Measurements from ENCODE around the gene GALNT9.

DNA sequence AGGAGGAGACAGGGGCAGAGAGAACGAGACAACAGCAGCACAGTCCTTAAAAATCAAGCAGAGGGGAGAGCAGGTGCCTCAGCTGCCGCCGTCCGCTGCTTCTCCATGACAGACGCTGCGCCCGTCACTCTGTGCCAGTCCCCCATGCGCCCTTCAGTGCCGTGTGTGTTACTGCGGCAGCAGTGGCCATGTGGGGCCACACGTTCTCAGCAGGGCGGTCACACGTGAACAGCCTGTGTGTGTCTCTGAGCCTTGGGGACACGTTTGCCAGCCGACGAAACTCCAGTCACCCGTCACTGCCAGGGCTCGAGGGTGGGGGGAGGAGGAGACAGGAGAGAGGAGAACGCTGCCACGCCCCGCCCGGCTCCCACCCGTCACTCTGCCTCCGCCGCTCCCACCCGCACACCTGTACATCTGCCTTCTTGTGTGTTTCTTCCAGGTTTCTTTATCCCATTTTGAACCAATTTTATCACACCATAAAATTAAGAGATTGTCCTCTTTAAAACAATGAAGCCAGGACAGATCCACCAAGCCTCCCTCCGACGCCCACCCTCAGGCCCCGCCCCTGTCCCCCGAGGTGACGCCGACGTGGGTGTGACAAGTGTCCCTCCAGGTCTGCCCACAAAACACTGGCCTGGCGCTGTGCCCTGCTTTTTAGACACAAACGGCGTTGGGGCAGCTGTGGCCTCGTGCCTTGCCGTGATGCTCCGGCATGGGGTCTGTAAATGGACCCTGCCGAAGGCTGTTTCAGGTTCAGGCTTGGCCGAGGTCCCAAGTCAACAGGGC is 58.2 kb downstream of the GALNT9 start:
- TF ChIP-seq POLR2AphosphoS5 (IDR thresholded peaks at IDR 0.05) = no peak
- TF ChIP-seq, protein P1, sequence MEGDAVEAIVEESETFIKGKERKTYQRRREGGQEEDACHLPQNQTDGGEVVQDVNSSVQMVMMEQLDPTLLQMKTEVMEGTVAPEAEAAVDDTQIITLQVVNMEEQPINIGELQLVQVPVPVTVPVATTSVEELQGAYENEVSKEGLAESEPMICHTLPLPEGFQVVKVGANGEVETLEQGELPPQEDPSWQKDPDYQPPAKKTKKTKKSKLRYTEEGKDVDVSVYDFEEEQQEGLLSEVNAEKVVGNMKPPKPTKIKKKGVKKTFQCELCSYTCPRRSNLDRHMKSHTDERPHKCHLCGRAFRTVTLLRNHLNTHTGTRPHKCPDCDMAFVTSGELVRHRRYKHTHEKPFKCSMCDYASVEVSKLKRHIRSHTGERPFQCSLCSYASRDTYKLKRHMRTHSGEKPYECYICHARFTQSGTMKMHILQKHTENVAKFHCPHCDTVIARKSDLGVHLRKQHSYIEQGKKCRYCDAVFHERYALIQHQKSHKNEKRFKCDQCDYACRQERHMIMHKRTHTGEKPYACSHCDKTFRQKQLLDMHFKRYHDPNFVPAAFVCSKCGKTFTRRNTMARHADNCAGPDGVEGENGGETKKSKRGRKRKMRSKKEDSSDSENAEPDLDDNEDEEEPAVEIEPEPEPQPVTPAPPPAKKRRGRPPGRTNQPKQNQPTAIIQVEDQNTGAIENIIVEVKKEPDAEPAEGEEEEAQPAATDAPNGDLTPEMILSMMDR (IDR thresholded peaks at IDR 0.05 in 8 of 11, conservative IDR thresholded peaks at IDR 0.05 in 3 of 11) = no peak
